SHP77 treated with DMSO at 0.1 percent for 48 hours (cell line): ENCODE results near the gene MUC12.
"Not testable (repeated sequence)": the region's sequence is repeated elsewhere in the genome, so short reads cannot be mapped to it uniquely, and the experiment has no call there.

Experiments used
- DNase-seq: peaks from one replicate; lab custom pipeline; 2025; lab: John Stamatoyannopoulos, UW

The MUC12 gene

GRCh38 chr7:100985033-100985797 lies 15.8 kb downstream of the MUC12 start:
- DNase-seq = not testable (repeated sequence)

- DNase-seq = no peak
These were observed 22.3 kb downstream of the MUC12 start for GRCh38 chr7:100991631-100992030.

GRCh38 chr7:100992280-100992679 lies 22.9 kb downstream of the MUC12 start:
- not testable (repeated sequence) for DNase-seq

GRCh38 chr7:100994671-100995070 lies 25.3 kb downstream of the MUC12 start:
- not testable (repeated sequence) for DNase-seq

GRCh38 chr7:100998530-100998929 lies 29.2 kb downstream of the MUC12 start:
- not testable (repeated sequence) for DNase-seq

GRCh38 chr7:100999334-100999733 lies 30.0 kb downstream of the MUC12 start:
- DNase-seq = not testable (repeated sequence)

- DNase-seq = not testable (repeated sequence)
These were observed 30.7 kb downstream of the MUC12 start for GRCh38 chr7:101000025-101000424.

GRCh38 chr7:101002333-101002732 lies 33.0 kb downstream of the MUC12 start:
- not testable (repeated sequence) for DNase-seq

- not testable (repeated sequence) for DNase-seq
These were observed 38.0 kb downstream of the MUC12 start for GRCh38 chr7:101007361-101007760.

- no peak for DNase-seq
These were observed 40.3 kb downstream of the MUC12 start for GRCh38 chr7:101009629-101010028.

GRCh38 chr7:101012931-101013330 lies 43.6 kb downstream of the MUC12 start:
- no peak for DNase-seq

- DNase-seq = no peak
These were observed 46.3 kb downstream of the MUC12 start for GRCh38 chr7:101015626-101016025.

- no peak for DNase-seq
These were observed 47.9 kb downstream of the MUC12 start for GRCh38 chr7:101017064-101017777.

GRCh38 chr7:101018271-101019167 lies 49.2 kb downstream of the MUC12 start:
- DNase-seq = no peak

- DNase-seq = no peak
These were observed 51.1 kb downstream of the MUC12 start for GRCh38 chr7:101020444-101020843.

- DNase-seq = no peak
These were observed 52.3 kb downstream of the MUC12 start for GRCh38 chr7:101021703-101022102.

- no peak for DNase-seq
These were observed 54.5 kb downstream of the MUC12 start for GRCh38 chr7:101023839-101024238.

GRCh38 chr7:101031082-101031481 lies 61.7 kb downstream of the MUC12 start:
- no peak for DNase-seq

GRCh38 chr7:101035941-101036340 lies 66.6 kb downstream of the MUC12 start:
- DNase-seq = no peak

- not testable (repeated sequence) for DNase-seq
These were observed 71.9 kb downstream of the MUC12 start for GRCh38 chr7:101041283-101041682.

GRCh38 chr7:101058355-101058754 lies 89.0 kb downstream of the MUC12 start:
- DNase-seq = no peak

- no peak for DNase-seq
These were observed 90.2 kb downstream of the MUC12 start for GRCh38 chr7:101059620-101059942.
